Cardiac muscle cell (in vitro differentiated cells and primary cell): ENCODE results near the gene MPLKIP. TPM values are rescaled to one million over a fixed set of nuclear protein-coding genes. Genes with fewer than 3 reads are reported as not detected.
A peak's percentile ranks its signal among the peaks of the same experiment; 100 is the strongest.
"Not testable (repeated sequence)": the region's sequence is repeated elsewhere in the genome, so short reads cannot be mapped to it uniquely, and the experiment has no call there.

Experiments used
- DNase-seq, 2 donors: peaks; one replicate each; pipeline versions ENCODE4 v3.0.0 to v3.0.0-alpha.2; 2010 to 2017; ENCODE audit warnings: low read depth in 1 of 2, low spot score in 1 of 2
- H3K27ac ChIP-seq: fragments of 200-600 bp; sonication (generic); 2 replicates; pipeline ENCODE4 v1.5.1; 2016
- H3K27me3 ChIP-seq: fragments of 200-600 bp; sonication (generic); 2 replicates; pipeline ENCODE4 v1.6.0; 2016; ENCODE audit warnings: control low read depth
- H3K36me3 ChIP-seq: fragments of 200-600 bp; sonication (generic); 2 replicates; pipeline ENCODE4 v1.5.1; 2016; ENCODE audit warnings: control low read depth
- H3K4me1 ChIP-seq: fragments of 200-600 bp; sonication (generic); 2 replicates; pipeline ENCODE4 v1.8.1; 2017; ENCODE audit warnings: low read depth, mild to moderate bottlenecking, mixed run types
- H3K4me3 ChIP-seq: fragments of 200-600 bp; sonication (generic); 2 replicates; pipeline ENCODE4 v1.5.1; 2016; ENCODE audit warnings: mild to moderate bottlenecking
- H3K9me3 ChIP-seq: fragments of 200-600 bp; sonication (generic); 2 replicates; pipeline ENCODE4 v1.5.1; 2017; ENCODE audit warnings: low read depth, mild to moderate bottlenecking, control low read depth
- CTCF ChIP-seq: IDR thresholded peaks from 2 replicates; pipeline ENCODE4 v1.5.1; 2012; ENCODE audit warnings: low read depth, mild to moderate bottlenecking, low read length
- polyA plus RNA-seq: library from polyadenylated mRNA; unstranded; fragments of >200 nt; fragmentation: Nextera tagmentation; extraction: Ambion mirVana; gene quantifications from 2 replicates; pipeline ENCODE4 v1.2.1, GENCODE V29; 2016
- total RNA-seq: library from RNA; depleted of rRNA; stranded (reverse); fragments of >200 nt; gene quantifications from 2 replicates; pipeline ENCODE4 v1.2.3, GENCODE V29; 2016

MPLKIP gene
- total and polyA plus RNA-seq, 2 experiments from 2014 or later = 79.5 to 79.9 TPM

- DNase-seq = peak in 1 of 2 donors; percentile 4
- H3K27me3 ChIP-seq = no peaks in the 10 kb centered on the region
- no peak overlapping the region for H3K4me3 ChIP-seq
- no peak overlapping the region for H3K27ac ChIP-seq
- TF ChIP-seq CTCF = no peak
- H3K36me3 ChIP-seq = no peaks in the 10 kb centered on the region
- no peaks in the 10 kb centered on the region for H3K9me3 ChIP-seq
- H3K4me1 ChIP-seq = no peaks in the 10 kb centered on the region
Measured at GRCh38 chr7:40147371-40148246, 13.2 kb upstream of the MPLKIP start.

GRCh38 chr7:40145596-40146130 is 11.2 kb upstream of the MPLKIP start:
- not testable (repeated sequence) for H3K9me3 ChIP-seq, H3K27ac ChIP-seq, H3K4me1 ChIP-seq, H3K27me3 ChIP-seq, H3K4me3 ChIP-seq, H3K36me3 ChIP-seq
- peak in 1 of 2 donors; percentile 30 for DNase-seq

GRCh38 chr7:40141916-40142315 is 7.5 kb upstream of the MPLKIP start:
- not testable (repeated sequence) for H3K4me1 ChIP-seq, H3K27ac ChIP-seq, H3K27me3 ChIP-seq, H3K4me3 ChIP-seq, DNase-seq, H3K36me3 ChIP-seq, H3K9me3 ChIP-seq

GRCh38 chr7:40139891-40140290 is 5.5 kb upstream of the MPLKIP start:
- not testable (repeated sequence) for H3K4me3 ChIP-seq, H3K27ac ChIP-seq, H3K9me3 ChIP-seq, H3K4me1 ChIP-seq, DNase-seq, H3K36me3 ChIP-seq, H3K27me3 ChIP-seq

- no peaks in the 10 kb centered on the region for H3K36me3 ChIP-seq
- no peak overlapping the region for H3K4me3 ChIP-seq
- no peaks in the 10 kb centered on the region for H3K9me3 ChIP-seq
- no peak overlapping the region for H3K27ac ChIP-seq
- no peaks in the 10 kb centered on the region for H3K4me1 ChIP-seq
- no peaks in the 10 kb centered on the region for H3K27me3 ChIP-seq
- DNase-seq = no peak
- no peak for TF ChIP-seq CTCF
Measured at GRCh38 chr7:40138973-40139372, 4.6 kb upstream of the MPLKIP start.

- Histone ChIP-seq H3K27me3 (no peaks in the 10 kb centered on the region), H3K4me3 (no peak overlapping the region), H3K9me3 (no peaks in the 10 kb centered on the region), H3K4me1 (peaks cover 10% of the 10 kb centered on the region), H3K27ac (no peak overlapping the region), H3K36me3 (no peaks in the 10 kb centered on the region)
- no peak for TF ChIP-seq CTCF
- DNase-seq = no peak
Measured at GRCh38 chr7:40137563-40137962, 3.1 kb upstream of the MPLKIP start.

GRCh38 chr7:40135317-40135610 is 842 bp upstream of the MPLKIP start:
- Histone ChIP-seq H3K36me3 (no peaks in the 10 kb centered on the region), H3K4me1 (peaks cover 11% of the 10 kb centered on the region), H3K4me3 (peak overlapping the region; percentile 97), H3K9me3 (no peaks in the 10 kb centered on the region), H3K27ac (peak overlapping the region; percentile 97), H3K27me3 (no peaks in the 10 kb centered on the region)
- no peak for DNase-seq
- TF ChIP-seq CTCF = no peak
